GM21576 (cell line): ENCODE measurements around the gene IL15RA.
A peak's percentile ranks its signal among the peaks of the same experiment; 100 is the strongest.
"Not testable (repeated sequence)": the region's sequence is repeated elsewhere in the genome, so short reads cannot be mapped to it uniquely, and the experiment has no call there.

Experiments
- ATAC-seq: cut with Tn5 transposase; IDR thresholded peaks from one replicate; pipeline ENCODE4 v1.9.1; 2021; ENCODE audit warnings: mild to moderate bottlenecking, moderate library complexity; ENCODE audit not compliant: unreplicated experiment

The IL15RA gene

DNA sequence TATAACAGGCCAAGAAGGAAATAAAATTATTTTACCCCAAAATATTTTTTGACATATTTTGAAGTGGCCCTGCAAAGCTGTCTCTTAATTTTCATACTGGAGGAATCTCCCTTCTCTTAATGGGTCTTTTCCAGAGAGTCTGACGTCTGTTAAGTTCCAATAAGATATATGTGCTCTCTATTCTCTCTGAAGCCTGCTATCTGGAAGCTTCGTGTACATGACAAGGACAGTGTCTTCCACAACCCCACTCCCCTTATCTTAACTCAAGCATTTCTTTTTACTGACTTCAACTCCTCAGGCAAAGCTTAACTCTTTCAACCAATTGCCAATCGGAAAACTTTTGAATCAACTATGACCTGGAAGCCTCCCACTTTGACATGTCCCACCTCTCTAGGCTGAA lies 29.2 kb upstream of the IL15RA start:
- ATAC-seq: no peak

DNA sequence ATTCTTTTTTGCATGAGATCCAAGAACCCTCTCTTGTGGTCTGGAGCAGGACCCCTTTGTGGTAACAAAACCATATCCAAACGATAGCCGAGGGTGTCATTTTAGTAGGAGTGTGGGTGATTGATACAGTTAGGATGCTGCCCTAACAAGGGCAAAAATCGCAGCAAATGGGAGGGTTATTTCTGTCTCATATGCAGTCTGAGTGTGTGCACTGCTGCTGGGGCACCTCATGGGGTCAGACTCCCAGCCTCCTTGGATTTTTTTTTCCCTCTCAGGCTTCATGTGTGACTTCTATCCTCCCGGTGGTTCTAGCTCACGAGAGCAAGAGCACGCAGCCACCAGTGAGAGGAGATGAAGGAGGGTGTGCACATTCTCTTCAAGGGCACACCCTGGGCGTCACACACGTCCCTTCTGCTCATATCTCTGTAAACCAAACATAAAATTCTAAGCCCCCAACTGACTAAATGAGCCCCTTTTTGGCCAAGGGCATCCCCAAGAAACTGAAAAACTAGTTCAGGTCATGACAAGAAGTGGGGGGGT lies 28.6 kb upstream of the IL15RA start:
- ATAC-seq: no peak

DNA sequence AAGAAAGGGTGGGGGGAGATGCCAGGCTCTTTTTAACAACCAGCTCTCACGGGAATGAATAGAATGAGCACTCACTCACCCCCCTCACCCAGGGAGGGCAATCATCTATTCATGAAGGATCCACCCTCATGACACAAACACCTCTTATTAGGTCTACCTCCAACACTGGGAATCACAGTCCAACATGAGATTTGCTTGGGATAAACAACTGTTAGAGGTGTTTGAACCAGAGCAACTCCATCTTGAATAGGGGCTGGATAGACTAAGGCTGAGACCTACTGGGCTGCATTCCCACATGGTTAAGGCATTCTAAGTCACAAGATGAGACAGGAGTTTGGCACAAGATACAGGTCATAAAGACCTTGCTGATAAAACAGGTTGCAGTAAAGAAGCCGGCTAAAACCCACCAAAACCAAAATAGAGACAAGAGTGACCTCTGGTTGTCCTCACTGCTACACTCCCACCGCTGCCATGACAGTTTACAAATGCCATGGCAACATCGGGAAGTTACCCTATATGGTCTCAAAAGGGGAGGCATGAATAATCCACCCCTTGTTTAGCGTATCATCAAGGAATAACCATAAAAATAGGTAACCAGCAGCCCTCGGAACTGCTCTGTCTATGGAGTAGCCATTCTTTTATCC lies 27.9 kb upstream of the IL15RA start:
- ATAC-seq: not testable (repeated sequence)

DNA sequence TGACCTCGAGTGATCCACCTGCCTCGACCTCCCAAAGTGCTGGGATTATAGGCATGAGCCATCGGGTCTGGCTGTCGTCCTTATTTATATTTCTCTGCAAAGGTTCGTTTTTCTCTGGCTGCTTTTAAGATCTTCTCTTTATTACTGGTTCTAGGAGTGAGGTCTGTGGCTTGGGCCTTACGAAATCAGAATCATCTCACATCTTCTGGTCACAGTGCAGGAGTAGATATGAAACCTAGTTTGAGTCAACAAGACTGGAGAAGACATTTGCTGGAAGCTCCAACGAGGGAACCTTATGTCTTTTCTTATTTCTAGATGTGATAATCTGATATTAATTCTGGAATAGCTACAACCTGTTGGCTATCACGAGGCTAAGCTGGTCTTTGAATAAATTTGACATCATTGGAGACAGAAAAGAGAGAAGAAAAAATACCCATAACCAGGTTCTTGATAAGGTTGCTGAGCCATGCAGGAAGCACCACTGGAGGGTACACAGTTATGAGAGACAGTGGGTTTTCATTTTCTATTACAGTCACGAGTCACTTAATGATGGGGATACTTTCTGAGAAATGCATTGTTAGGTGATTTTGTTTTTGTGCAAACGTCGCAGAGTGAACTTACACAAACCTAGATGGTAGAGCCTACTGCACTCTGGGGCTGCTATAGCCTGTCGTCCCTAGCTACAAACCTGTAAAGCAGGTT lies 25.6 kb upstream of the IL15RA start:
- no peak for ATAC-seq

DNA sequence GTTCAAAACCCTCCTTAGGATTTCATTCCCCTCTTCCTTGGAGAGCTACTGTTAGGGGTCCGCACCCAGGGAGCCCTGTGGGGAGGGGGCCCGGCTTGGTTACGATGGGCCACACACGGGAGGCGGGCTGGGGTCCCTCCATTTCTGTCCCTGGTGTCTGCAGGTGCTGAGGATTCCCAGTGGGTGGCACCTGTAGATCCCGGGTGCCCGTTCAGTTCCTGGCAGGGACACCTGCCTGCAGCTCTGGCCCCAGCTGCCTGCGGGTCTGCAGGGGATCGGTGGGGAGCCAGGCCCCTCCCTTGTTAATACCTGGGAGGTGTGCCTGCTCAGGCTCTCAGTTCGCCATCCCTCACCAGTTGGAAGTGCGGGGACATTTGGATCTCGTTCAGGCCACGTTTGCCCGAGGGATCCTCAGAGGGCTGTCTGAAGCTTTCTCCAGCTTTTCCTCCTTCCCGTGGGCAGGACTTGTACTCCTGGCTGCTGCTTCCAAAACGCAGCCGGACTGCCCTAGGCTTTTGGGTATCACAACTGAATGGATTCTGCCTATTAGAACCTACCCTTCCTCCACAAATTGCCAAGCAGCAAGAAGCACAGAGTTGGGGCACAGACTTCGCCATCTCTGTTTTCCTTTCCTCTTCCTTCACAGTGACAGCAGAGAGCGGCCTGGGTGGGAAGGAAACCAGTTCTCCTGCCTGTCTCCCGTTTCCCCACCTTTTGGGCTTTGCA lies 22.3 kb upstream of the IL15RA start:
- no peak for ATAC-seq

DNA sequence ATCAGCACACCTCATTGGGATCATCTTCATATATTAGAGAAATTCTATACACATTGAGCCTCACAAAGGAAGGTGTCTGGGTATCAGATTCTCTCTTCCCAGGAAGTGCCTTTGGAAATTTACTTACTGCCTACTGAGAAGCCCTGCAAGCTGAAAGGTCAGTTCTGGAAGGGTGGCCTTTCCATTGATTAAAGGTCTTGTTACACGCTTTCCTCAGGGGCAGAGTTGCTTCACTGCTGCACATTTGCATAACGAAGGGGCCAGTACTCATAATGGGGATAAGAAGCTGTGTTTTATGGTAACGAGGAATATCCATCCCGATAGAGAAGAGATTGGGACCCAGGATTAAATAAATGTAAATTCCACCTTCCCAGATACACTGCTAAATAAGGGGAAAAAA lies 19.4 kb upstream of the IL15RA start:
- ATAC-seq: no peak

DNA sequence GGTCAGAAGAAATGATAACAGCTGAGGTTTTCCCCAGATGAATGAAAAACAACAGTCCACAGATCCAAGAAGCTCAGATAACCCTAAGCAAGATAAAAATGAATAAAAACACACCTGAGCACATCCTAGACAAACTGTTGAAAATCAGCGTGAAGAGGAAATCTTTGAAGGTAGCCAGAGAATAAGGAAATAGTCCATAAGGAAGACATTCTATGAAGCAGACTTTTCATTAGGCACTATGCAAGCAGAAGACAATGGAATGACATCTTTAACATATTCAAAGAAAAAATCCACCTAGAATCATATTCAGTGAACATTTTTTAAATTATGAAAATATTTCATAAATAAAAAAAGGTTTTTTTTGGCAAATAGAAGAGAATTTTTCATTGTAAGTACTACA lies 15.1 kb upstream of the IL15RA start:
- no peak for ATAC-seq

DNA sequence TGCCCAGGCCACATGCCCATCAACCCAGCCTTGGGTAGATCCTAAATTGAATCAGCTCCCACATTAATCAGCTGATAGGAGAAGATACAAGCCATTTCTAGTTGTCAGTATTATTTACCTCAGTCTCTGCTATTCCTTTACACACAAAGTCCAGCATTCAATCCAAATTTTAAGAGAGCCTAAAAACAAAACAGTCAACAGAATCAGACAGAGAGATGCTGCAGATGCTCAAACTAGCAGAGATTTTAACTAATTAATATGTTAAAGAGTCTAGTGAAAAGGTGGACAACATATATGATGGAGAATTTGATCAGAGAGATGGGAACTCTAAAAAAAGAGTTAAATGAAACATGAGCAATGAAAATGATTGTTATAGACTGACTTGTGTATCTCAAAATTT lies 14.4 kb upstream of the IL15RA start:
- ATAC-seq: no peak

DNA sequence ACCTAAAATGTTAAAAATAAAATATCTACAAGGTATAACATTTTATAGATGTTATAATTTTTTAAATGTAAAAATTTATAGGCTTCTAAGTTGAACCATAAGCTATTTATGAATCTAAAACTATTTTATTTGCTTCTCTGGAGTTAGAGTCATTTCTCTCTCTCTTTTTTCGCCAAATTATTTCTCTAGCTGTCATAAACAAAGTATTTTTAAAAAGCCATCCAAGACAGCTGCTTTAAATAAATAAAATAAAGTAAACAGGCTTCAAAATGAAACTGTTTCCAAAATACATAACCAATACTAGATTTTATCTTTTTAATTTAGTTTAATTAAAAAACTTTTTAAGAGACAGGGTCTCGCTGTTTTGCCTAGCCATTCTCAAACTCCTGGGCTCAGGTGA lies 12.4 kb upstream of the IL15RA start:
- no peak for ATAC-seq

DNA sequence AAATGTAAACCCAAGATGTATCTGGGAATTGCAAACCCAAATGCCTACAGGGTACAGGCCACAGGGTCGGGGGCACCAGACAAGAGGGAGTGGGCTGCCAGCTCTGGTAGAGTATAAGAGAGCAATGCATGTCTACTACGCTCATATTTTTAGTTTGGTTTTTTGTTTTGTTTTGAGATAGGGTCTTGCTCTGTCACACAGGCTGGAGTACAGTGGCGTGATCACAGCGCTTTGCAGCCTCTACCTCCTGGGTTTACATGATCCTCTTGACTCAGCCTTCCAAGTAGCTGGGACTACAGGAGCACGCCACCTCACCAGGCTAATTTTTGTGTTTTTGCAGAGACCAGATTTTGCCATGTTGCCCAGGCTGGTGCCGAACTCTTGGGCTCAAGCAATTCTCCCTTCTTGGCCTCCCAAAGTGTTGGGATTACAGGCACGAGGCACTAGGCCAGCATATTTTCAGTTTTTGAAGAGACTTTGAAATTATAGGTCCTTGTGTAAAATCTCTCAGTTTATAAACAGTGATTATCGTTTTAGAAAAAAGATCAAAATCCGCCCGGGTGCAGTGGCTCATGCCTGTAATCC lies 11.1 kb upstream of the IL15RA start:
- ATAC-seq: no peak

DNA sequence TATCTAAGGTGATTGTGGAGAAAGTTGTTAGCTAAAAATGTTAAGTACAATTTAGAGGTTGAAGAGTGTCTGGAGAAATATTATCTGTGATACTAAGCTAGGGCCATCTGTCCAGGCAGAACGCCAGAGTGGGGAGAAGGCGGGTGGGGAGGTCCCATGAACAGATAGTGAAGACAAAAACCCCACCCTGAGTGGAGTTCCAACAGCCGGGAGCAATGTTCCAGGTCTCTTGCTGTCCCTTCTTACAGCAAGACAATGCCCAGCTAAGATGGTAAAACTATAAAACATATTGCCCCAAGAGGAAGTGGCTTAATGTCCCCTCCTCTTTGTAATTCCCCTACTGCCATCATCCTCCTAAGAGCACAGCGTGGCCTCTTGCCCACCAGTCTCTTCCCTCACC lies 10.4 kb upstream of the IL15RA start:
- no peak for ATAC-seq

DNA sequence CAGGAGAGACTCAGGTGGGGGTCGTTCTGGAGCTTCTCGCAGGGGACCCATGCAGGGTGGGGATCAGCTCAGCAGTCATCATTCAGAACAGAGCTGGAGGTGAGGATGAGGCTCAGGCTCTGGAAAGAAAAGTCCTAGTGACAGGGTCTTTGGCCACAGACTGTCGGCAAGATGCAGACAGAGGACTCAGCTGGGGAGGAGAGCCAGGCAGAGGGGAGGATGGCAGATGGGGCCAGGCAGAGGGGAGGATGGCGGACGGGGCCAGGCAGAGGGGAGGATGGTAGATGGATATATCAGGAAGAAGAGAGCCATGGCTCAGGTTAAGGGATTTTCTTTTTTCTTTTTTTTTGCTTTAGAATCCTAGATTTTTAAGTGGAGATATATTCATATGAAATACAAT lies 7.7 kb upstream of the IL15RA start:
- ATAC-seq: no peak

DNA sequence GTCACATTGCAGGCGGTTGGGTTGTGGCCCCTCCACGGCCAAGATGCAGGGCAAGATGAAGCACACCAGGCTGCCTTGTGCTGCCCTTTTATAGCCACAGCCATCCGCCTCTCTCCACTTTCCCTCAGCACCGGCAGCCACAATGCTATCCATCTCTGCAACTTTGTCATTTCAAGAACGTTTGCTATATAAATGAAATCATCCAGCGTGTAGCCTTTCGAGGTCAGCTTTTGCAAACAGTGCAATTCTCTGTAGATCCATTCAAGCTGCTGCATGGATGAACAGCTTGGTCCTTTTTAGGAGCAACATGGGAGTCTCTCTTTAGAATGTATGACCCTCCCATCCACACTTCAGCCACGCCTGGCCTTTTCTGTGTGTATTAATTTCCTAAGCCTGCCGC lies 6.4 kb upstream of the IL15RA start:
- ATAC-seq: no peak

DNA sequence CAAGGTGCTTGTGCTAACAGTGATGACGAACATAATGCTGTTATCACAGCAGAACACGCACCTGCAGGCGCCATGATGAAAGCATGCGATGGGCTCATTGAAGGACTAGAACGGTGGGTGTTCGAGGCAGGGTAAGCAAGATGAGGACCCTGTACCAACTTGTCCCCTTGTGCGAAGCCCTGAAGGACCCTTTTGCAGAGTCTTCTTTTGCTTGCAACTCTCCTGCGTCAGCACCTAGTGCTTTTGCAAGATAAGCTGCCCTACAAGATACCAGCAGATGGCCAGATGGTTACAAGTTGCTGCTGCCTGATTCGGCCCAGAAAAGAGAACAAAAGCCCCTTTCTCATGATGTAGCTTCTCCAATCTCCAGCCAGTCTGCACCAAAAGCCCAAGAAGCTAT lies 4.2 kb upstream of the IL15RA start:
- ATAC-seq: no peak

DNA sequence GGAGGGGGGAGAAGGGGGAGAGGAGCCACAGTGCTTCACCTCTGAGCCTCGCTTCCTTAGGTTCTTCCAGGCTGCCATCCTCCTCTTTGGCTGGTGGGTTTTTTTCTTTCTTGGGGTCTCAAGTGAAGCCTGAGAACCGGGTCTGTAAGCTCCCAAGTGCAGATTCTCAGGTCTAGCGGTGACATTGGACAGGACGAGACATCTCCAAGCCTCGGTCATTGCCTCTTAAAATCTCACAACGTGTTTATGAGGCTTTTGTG lies 817 bp upstream of the IL15RA start:
- no peak for ATAC-seq

DNA sequence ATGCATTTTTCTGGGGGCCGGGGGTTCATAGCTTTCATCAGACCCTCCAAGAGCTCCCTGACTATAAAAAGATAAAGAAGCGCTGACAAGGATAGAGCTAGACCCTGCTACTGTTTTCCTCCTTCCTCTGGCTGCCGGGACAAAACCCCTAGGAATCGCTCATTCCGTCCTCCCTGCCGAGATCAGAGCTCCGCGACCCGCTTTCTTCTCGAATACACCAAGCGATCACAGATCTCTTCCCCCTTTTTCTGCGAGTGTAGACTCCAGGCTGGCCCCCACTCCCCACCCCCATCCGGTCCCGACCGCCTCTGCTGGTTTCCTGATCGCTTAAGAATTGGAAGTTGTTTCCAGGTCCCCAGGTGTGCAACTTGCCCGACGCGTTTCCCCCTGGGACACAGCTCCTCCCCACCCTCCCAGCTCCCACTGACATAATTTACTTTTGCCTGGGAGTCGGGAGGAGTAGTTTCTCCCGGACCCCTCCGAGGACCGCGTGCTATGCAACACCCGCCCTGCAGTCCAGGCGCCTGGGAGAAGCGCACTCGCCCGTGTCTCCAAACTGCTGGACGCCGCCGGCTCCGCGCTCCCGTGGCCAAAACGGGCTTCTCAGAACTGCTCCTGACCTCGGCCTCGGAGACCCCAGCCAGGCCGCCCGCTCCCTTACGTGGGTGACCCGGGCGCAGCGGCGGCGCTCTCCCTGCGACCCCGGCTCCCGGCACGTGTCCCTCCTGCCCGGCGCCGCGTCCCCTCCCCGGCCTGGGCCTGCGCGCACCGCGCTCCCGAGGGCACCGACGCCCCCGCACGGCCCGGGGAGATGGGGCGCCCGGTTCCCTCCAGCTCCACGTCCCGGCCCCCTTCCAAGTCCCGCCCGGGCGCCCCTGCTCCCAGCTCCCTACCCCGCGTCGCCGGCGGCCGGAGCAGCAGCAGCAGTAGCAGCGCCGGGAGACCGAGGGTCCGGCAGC lies 552 bp downstream of the IL15RA start:
- peak; percentile 11 for ATAC-seq

DNA sequence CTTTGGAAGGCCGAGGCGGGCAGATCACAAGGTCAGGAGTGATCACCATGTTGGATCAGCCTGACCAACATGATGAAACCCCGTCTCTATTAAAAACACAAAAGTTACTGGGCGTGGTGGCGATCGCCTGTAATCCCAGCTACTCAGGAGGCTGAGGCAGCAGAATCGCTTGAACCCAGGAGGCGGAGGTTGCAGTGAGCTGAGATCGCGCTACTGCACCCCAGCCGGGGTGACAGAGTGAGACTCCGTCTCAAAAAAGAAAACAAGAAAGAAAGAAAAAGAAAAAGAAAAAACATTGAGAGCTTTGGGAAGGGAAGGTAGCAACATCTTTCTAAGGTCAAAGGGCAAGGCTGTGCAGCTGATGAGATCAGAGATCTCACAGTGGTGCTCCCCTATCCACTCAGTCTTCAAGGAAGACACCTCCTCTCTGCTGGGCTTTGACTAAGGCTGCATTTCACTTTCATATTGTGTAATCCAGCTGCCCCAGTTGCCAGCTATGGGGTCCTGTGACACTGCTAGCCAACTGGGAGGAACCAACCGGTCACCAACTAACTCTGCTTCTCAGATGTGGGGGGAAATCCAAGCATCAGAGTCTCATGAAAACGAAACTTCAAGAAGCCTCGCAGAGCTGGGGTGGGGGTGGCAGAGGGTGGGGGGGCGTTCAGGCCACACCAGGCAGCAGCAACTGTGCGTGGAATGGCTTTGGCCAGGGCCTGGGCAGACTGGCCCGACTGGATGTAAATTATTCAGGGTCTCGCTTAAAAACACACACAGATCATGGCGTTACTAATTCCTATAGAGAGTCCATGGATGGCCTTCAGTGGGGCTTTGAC lies 1.5 kb downstream of the IL15RA start:
- ATAC-seq: peak; percentile 63

DNA sequence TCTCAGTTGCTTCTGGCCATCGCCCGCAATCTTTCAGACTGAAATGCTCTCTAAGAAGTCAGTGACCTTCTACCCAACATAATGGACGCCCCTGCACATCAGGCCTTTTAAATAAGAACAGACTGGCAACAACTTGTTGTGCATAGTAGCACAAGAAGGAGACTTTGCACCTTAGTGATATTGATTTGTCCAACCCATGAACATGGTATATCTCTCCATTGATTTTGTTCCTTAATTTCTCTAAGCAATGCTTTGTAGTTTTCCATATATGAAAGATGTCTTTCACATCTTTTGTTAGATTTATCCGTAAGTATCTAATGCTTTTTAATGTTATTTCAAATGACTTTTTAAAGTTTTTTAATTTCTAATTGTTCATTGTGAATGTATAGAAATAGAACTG lies 4.3 kb downstream of the IL15RA start:
- no peak for ATAC-seq

DNA sequence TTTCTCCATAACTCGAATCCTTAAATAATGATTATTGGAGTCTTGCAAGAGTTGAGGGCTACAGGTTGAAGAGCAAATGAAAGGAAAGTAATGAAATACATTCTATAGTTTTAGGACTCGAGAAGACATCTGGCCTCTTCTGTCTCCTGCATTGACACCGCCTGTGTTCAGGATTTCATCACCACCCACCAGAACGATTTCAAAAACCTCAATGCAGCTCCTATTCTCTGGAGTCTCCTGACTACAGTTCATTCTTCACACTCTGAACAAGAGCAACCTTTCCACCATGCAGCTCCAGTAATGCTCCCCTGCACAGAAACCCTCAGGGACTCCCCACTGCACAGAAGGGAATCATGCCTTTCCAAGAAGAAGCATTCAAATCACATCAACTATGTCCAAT lies 5.5 kb downstream of the IL15RA start:
- no peak for ATAC-seq

DNA sequence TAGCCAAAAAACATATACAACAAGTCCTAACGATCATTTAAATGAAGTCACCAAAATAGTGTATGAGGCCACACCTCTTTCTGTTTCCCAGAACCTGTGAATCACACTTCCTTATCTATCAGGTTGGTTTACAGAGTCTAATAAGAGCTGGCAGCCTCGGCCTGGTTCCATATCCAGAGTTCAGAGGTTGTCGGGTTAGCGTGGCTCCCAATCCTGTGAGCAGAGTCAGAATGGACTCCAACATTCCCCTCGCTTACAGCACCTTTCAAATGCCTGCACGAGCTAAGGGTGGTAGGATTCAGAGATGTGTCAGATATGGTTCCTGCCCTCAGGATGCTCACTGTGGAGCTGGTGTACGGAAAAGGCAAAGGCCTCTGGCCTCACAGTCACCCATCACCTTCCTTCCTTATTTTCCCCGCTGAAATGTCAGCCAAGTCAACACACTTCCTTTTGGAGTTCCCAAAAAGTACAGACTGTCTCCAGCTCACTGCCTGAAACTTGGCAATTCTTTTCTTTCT lies 6.0 kb downstream of the IL15RA start:
- peak; percentile 32 for ATAC-seq
